Activated CD4-positive, alpha-beta T cell treated with anti-CD3 and anti-CD28 coated beads, Interleukin-2, amount 50 U/mL, for 16 hours (primary cell): ENCODE results near the gene FAT1.
"Not testable (repeated sequence)": the region's sequence is repeated elsewhere in the genome, so short reads cannot be mapped to it uniquely, and the experiment has no call there.

ENCODE experiments used
- DNase-seq: peaks from one replicate; pipeline ENCODE4 v3.0.0-alpha.2; 2020

Gene FAT1

DNA sequence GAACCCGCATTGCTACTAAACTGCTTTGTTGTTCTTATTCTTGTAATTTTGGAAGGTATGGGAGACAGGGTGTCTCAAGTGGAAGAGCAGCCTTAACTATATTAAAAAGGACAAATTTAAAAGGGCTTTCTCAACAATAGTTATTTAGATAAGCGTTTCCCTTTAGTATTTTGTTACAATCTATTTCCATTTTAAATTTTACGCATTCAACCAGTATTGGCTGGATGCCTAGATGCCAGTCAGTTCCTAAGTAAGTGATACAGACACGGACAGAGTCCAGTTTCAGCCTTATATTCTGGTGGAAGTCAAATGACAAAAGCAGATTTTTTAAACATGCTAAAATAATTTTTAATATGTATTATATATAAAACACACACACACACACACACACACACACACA lies 28.3 kb downstream of the FAT1 start:
- DNase-seq: no peak

GRCh38 chr4:186693894-186694293 lies 29.8 kb downstream of the FAT1 start:
- no peak for DNase-seq

GRCh38 chr4:186693159-186693815 lies 30.4 kb downstream of the FAT1 start:
- no peak for DNase-seq

- no peak for DNase-seq
Observed at GRCh38 chr4:186691396-186691795, 32.3 kb downstream of the FAT1 start.

DNA sequence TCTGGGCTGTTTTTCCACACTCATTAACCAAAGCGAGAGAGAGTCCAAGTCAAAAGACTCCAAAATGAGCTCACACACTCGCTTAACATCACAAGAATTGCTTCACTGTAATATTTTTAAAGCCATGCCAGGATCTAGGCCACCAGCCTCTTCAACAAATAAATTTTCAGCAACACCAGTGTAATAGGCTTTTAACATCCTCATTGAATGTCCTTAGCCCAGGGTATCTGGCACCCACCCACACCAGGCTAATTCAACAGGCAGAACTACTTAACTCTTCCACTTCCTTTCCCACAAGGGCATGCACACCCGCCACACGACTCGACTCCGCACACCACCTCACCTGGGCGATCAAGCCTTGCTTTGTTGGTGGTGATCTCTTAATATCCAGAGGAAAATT lies 34.2 kb downstream of the FAT1 start:
- DNase-seq: no peak

DNA sequence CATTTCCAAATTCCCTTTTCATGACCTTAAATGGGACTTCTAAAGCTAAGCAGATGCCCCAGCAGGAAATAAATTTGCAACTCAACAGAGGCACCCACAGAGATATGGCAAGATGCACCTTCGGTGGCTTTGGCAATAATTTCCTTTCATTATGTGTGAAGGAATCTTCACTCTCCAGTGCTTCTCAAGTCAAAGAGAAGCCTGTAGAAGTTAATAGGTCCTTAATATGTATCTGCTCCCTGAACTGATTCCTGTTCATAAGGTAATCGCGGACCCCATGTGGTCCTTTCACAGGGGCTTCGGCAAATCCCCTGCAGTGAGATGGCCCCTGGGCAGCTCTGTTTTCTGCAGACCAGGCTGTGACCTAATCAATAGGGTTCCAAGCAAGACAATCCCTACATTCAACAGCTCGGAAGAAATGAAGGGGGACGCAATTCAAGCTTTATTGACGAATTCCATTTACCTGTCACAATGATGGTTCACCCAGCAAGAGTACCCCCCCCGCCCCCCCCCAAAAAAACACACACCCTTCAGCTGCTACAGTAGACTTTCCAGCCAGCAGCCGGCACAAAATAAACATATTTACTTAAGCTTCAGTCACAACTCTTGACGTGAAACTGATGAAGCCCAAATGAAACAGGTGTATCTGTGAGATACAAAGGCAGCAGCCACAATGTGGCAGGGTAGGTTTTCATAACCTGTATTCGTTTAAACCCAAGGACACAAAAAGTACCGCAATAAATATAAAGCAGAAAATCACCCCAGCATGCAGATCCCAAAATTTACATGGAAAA lies 35.3 kb downstream of the FAT1 start:
- no peak for DNase-seq

- no peak for DNase-seq
Observed at GRCh38 chr4:186687265-186687664, 36.4 kb downstream of the FAT1 start.

DNA sequence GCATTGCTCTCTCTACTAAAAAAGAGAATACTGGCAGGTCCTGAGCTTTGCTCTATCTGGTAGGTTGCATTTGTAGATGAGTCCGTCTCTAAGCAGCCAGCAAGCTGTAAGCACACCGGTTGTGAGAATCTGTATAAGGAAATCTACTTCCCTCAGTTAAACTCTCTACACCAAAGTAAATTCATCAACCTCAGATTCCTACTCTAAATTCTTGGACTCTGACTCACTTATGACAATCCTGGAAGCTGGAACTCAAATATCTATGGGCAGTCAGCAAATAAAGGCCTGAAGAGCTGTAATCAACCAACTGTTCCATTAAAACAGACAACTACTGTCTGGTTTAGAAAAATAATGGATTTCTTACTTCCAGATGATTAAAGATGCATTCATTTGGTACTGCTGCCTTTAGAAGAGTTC lies 37.9 kb downstream of the FAT1 start:
- no peak for DNase-seq

- DNase-seq: no peak
Observed at GRCh38 chr4:186684889-186685309, 38.8 kb downstream of the FAT1 start.

- no peak for DNase-seq
Observed at GRCh38 chr4:186684220-186684619, 39.4 kb downstream of the FAT1 start.

DNA sequence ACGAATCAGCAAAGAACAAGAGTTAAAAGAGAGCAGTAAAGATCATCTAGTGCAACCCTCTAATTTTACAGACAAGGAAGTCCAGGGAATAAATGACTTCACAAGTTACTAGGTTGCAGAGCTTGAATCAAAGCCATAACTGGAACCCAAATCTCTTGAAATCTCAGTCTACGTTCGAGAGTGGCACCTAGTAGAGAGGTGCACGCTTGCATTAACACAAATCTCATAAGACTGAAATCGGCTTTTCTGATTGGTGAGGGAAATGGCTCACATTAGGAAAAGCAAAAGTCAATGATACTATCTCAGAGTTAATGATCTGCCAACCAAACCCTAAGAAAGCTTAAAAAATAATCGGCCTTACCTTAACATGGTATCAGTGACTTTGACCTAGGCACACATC lies 43.0 kb downstream of the FAT1 start:
- DNase-seq: no peak

GRCh38 chr4:186676531-186677161 lies 47.0 kb downstream of the FAT1 start:
- DNase-seq: no peak

- DNase-seq: no peak
Observed at GRCh38 chr4:186669735-186670134, 53.9 kb downstream of the FAT1 start.

- DNase-seq: no peak
Observed at GRCh38 chr4:186669159-186669731, 54.4 kb downstream of the FAT1 start.

DNA sequence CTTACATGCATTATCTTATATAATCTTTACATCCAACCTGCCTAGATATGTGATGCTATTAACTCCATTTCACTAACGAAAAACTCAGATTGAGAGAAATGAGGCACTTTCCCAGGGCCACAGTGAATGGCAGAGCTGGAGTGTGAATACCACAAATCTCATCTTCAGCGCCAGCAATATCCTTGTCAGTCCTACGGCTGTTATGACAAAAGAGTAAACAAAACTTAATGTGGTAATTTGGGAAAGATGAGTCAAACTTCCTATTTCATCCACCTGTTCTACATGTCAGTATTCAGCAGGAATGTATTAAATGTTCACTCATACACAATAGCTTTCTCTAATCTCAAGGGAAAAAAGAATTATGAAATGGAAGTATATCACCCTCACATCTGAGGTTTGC lies 56.9 kb downstream of the FAT1 start:
- no peak for DNase-seq

- DNase-seq: no peak
Observed at GRCh38 chr4:186666252-186666651, 57.4 kb downstream of the FAT1 start.

GRCh38 chr4:186660403-186660802 lies 63.3 kb downstream of the FAT1 start:
- no peak for DNase-seq

GRCh38 chr4:186659935-186660334 lies 63.7 kb downstream of the FAT1 start:
- no peak for DNase-seq

DNA sequence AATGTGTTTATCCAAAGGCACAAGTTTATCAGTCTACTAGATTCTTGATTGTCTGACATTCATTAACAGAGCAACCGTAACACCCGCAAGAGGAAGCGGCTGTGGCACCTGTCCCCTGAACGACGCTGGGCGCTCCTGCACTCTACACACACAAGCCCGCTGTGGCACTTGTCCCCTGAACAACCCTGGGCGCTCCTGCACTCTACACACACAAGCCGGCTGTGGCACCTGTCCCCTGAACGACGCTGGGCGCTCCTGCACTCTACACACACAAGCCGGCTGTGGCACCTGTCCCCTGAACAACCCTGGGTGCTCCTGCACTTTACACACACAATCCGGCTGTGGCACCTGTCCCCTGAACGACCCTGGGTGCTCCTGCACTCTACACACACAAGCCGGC lies 64.2 kb downstream of the FAT1 start:
- not testable (repeated sequence) for DNase-seq

GRCh38 chr4:186658657-186659056 lies 65.0 kb downstream of the FAT1 start:
- DNase-seq: no peak

DNA sequence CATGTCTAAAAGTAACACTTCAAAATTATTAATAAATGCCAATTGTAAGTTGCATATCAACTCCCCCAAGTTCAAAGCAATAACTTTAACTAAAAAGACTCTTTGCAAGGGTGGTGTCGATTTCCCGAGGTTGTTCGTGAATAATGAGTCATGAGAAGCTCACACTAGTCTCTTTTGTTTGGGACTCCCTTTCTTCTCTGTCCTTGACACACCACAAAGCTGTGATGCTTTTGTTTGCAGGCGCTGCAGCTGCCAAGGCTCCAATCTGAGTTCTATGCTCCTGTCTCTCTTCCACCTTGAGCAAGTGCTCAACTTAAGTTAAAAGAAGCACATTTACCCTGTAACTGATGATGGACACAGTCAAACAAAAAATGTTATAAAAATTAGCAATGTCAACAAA lies 65.9 kb downstream of the FAT1 start:
- no peak for DNase-seq

DNA sequence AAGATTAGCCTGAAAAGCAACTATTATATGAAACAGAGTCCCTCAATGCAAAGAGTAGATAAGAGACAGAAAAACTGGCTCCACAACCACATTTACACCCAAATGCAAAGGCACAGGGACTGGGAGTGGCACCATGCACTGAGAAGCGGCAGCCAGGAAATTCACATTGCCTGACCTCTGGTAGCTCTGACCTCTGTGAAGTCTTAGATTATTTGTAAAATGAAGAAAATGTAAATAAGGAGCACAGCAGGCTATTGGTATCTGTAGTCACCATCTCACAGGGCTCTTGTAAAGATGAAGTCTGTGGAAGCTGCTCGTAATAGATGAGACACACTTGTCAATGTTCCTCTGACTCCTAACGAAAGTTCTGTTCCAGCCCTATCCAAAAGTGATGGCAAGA lies 69.7 kb downstream of the FAT1 start:
- no peak for DNase-seq

DNA sequence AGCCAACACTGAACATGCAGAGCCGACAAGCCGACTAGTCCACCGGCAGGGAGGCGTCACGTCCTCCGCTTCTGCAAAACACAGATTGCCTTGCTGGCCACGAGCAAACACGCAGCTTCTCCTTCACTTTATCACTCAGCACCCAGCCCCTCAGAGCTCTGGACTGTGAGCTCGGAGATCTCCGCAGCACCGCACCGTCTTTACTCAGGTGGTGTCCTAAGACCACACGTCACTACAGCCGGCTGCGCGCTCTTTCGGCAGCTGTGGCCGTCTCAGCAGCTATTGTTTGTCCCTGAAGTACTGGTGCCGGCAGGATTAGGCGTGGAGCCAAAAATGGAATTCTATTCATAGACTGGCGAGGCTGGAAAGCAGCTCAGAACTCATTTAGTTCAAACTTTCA lies 72.0 kb downstream of the FAT1 start:
- no peak for DNase-seq

DNA sequence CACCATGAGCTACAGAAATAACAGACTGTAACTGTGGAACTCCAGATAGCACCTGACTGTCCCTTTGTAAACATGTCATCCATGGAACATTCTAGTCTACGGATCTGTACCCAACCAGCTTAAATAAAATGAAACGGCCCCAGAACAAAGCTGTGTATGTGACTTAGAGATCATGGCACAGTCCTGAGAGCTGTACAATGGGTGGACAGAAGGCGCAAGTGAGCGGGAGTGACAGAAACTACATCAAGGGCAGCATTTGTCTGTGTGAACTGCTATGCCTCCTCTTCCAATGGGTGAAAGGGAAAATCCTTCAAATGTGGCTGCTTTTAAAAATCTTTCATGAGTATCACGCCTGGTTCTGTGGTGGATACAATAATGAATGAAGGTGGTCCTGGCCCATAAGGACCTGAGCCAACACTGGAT lies 72.5 kb downstream of the FAT1 start:
- DNase-seq: no peak
